Endothelial cell of umbilical vein (primary cell): Measurements from ENCODE around the gene ATP2B2. TPM values are rescaled to one million over a fixed set of nuclear protein-coding genes. Genes with fewer than 3 reads are reported as not detected.

Experiments
- BruUV-seq: library from RNA; stranded (reverse); fragments of 400-500 nt; replicated peaks from 2 replicates; lab custom pipeline; 2021; lab: Mats Ljungman, UMichigan
- CTCF ChIA-PET: fragments of 300-600, 350-600 bp; sonication (Branson Sonifier 250); formaldehyde crosslinking; loops from one replicate; lab custom pipeline; 2021; ENCODE audit warnings: antibody characterized with exemption, inconsistent platforms; lab: Charles Lee
- POLR2A ChIA-PET: fragments of 300-600, 350-600 bp; sonication (Branson Sonifier 250); formaldehyde crosslinking; loops from one replicate; lab custom pipeline; 2021; ENCODE audit warnings: antibody characterized with exemption, inconsistent platforms; lab: Charles Lee
- DNase-seq: peaks from one replicate; pipeline ENCODE4 v3.0.0-alpha.2; 2011; ENCODE audit warnings: low read depth, low spot score
- FAIRE-seq: peaks from 2 replicates; lab custom pipeline; 2011; peaks lifted over from hg19 to GRCh38; lab: Jason Lieb, UNC
- H2AFZ ChIP-seq: 2 replicates; pipeline ENCODE4 v1.6.0; 2012; ENCODE audit warnings: low read depth, low read length, control low read depth, inconsistent platforms
- H3K27ac ChIP-seq: 2 replicates; pipeline ENCODE4 v1.5.1; 2011; ENCODE audit warnings: low read depth, mild to moderate bottlenecking, control low read depth, low read length, moderate library complexity; ENCODE audit not compliant: insufficient read depth
- H3K27me3 ChIP-seq, 2 experiments: 2 replicates each; pipeline versions ENCODE4 v1.6.0 to v1.6.1; 2011; ENCODE audit warnings: low read length in 2 of 2, mixed read lengths in 1 of 2; ENCODE audit not compliant: control insufficient read depth in 2 of 2, insufficient read depth in 2 of 2
- H3K36me3 ChIP-seq, 2 experiments: 2 replicates in 1 of 2; 3 replicates in 1 of 2; pipeline ENCODE4 v1.5.1; 2011; ENCODE audit warnings: low read length in 2 of 2, mild to moderate bottlenecking in 1 of 2, moderate library complexity in 1 of 2; ENCODE audit not compliant: control insufficient read depth in 2 of 2, insufficient read depth in 2 of 2; ENCODE audit errors: extremely low read depth in 1 of 2
- H3K4me1 ChIP-seq: 3 replicates; pipeline ENCODE4 v1.5.1; 2011; ENCODE audit warnings: mild to moderate bottlenecking, low read length; ENCODE audit not compliant: control insufficient read depth, insufficient read depth; ENCODE audit errors: extremely low read depth
- H3K4me2 ChIP-seq: 2 replicates; pipeline ENCODE4 v1.6.1; 2011; ENCODE audit warnings: low read length, control low read depth, mixed read lengths; ENCODE audit not compliant: insufficient read depth
- H3K4me3 ChIP-seq, 3 experiments: fragments of 200-600 bp in 1 of 3; sonication (generic), shearing (Covaris generic) in 1 of 3; replicated peaks in 1 of 3; 2 replicates each; pipeline ENCODE4 v1.5.1; 2011 to 2016; ENCODE audit warnings: control low read depth in 3 of 3, low read length in 3 of 3, mild to moderate bottlenecking in 2 of 3, inconsistent platforms in 1 of 3, low read depth in 1 of 3, moderate library complexity in 1 of 3; ENCODE audit not compliant: insufficient read depth in 1 of 3
- H3K79me2 ChIP-seq: 2 replicates; pipeline ENCODE4 v1.6.0; 2012; ENCODE audit warnings: low read length, inconsistent platforms; ENCODE audit not compliant: control insufficient read depth, insufficient read depth
- H3K9ac ChIP-seq: replicated peaks from 2 replicates; pipeline ENCODE3; 2011; ENCODE audit warnings: low read length, control low read depth; ENCODE audit not compliant: insufficient read depth; ENCODE audit errors: extremely low read depth
- H3K9me1 ChIP-seq: replicated peaks from 3 replicates; pipeline ENCODE4 v1.6.0; 2011; ENCODE audit warnings: mild to moderate bottlenecking, low read length; ENCODE audit not compliant: control insufficient read depth, insufficient read depth; ENCODE audit errors: extremely low read depth
- H3K9me3 ChIP-seq: replicated peaks from 2 replicates; pipeline ENCODE4 v1.5.1; 2012; ENCODE audit warnings: low read length, inconsistent platforms; ENCODE audit not compliant: control insufficient read depth, insufficient read depth
- H4K20me1 ChIP-seq: replicated peaks from 2 replicates; pipeline ENCODE3; 2011; ENCODE audit warnings: mild to moderate bottlenecking, low read length; ENCODE audit not compliant: control insufficient read depth, insufficient read depth; ENCODE audit errors: extremely low read depth
- EZH2 ChIP-seq: IDR thresholded peaks from 2 replicates; pipeline ENCODE4 v1.6.1; 2012; ENCODE audit warnings: borderline replicate concordance, low read depth, mild to moderate bottlenecking, moderate library complexity, low read length, inconsistent platforms; ENCODE audit not compliant: severe bottlenecking
- FOS ChIP-seq: IDR thresholded peaks from 2 replicates; pipeline ENCODE4 v1.6.1; 2011; ENCODE audit warnings: mild to moderate bottlenecking, low read length, moderate library complexity, borderline replicate concordance; ENCODE audit not compliant: insufficient read depth
- GATA2 ChIP-seq: IDR thresholded peaks from 2 replicates; pipeline ENCODE4 v1.7.0; 2011; ENCODE audit warnings: low read depth, mild to moderate bottlenecking, moderate library complexity, mixed read lengths, low read length; ENCODE audit not compliant: insufficient read length, insufficient read depth
- JUN ChIP-seq: IDR thresholded peaks from 2 replicates; pipeline ENCODE4 v1.6.1; 2011; ENCODE audit warnings: borderline replicate concordance, low read depth; ENCODE audit not compliant: insufficient read length, insufficient read depth
- MYC ChIP-seq: IDR thresholded peaks from one replicate; pipeline ENCODE4 v1.6.1; 2011; ENCODE audit warnings: mild to moderate bottlenecking, low read depth, low read length
- POLR2A ChIP-seq: IDR thresholded peaks from 2 replicates; pipeline ENCODE4 v1.6.1; 2012; ENCODE audit warnings: low read depth, mild to moderate bottlenecking, control low read depth, low read length
- POLR2AphosphoS5 ChIP-seq: IDR thresholded peaks from 2 replicates; pipeline ENCODE4 v1.6.1; 2012; ENCODE audit warnings: low read depth, mild to moderate bottlenecking, control low read depth, low read length, moderate library complexity; ENCODE audit not compliant: insufficient read depth
- dilution Hi-C: fragments of 300-500 bp; cut with MboI; formaldehyde crosslinking; loops from one replicate; pipeline ENCODE4 v1.15.0; 2019; ENCODE audit warnings: low sequenced_read_pairs; ENCODE audit not compliant: extremely low pct_ligation_motif_present
- intact Hi-C: fragments of 100-400 bp; cut with micrococcal nuclease; formaldehyde crosslinking; loops from one replicate; pipeline ENCODE4 v1.10.0; 2022
- polyA plus RNA-seq, 4 experiments: library from polyadenylated mRNA; depleted of rRNA in 3 of 4; stranded (reverse) in 3 of 4; unstranded in 1 of 4; fragments of >200 nt; gene quantifications; 2 replicates each; pipeline versions ENCODE4 v1.2.1 to v1.2.3, GENCODE V29; 2011 to 2012; ENCODE audit warnings: missing spikeins in 1 of 4
- total RNA-seq: library from RNA; stranded (reverse); gene quantifications from 2 replicates; pipeline ENCODE4 v1.2.3, GENCODE V29; 2021
- TF ChIP-seq, protein P1 (sequence below): IDR thresholded peaks from 2 replicates; pipeline ENCODE4 v1.6.1; 2011; ENCODE audit not compliant: insufficient read depth, insufficient read length
- TF ChIP-seq, protein P2 (sequence below), 2 donors: IDR thresholded peaks; 1 replicate in 1 of 2; 2 replicates in 1 of 2; pipeline ENCODE4 v1.5.1; 2011; ENCODE audit warnings: low read length in 2 of 2, mild to moderate bottlenecking in 2 of 2, moderate library complexity in 2 of 2, control low read depth in 1 of 2, inconsistent platforms in 1 of 2, low read depth in 1 of 2; ENCODE audit not compliant: insufficient read depth in 1 of 2; ENCODE audit errors: extremely low read depth in 1 of 2

The ATP2B2 gene
- total and polyA plus RNA-seq, 2 donors (not counting 3 experiments of a cell fraction or from before 2014, with no cell fraction given), result not detected

DNA sequence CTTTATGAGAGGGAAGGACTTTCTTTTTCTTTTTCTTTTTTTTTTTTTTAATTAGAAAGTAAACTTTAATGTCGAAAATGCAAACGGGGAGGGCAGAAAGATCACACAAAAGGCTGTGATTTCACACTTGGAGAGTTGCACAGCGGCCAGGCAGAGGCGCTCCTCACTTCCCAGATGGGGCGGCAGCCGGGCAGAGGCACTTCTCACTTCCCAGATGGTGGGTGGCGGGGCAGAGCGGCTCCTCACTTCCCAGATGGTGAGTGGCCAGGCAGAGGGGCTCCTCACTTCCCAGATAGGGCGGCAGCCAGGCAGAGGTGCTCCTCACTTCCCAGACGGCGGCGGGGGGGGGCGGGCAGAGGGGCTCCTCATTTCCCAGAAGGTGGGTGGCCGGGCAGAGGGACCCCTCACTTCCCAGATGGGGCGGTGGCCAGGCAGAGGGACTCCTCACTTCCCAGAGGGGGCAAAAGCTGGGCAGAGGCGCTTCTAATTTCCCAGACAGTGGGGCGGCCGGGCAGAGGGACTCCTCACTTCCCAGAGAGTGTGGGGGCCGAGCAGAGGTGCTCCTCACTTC lies 88.6 kb downstream of the ATP2B2 start:
- dilution Hi-C loops, result no loop called here
- intact Hi-C loops, result no loop called here
- no peak for FAIRE-seq

More for the DNA sequence above, 88.6 kb downstream of the ATP2B2 start:
- H3K4me2 ChIP-seq, result no peak overlapping the region
- TF ChIP-seq, protein P1, sequence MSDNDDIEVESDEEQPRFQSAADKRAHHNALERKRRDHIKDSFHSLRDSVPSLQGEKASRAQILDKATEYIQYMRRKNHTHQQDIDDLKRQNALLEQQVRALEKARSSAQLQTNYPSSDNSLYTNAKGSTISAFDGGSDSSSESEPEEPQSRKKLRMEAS, result no peak
- TF ChIP-seq, protein P2, sequence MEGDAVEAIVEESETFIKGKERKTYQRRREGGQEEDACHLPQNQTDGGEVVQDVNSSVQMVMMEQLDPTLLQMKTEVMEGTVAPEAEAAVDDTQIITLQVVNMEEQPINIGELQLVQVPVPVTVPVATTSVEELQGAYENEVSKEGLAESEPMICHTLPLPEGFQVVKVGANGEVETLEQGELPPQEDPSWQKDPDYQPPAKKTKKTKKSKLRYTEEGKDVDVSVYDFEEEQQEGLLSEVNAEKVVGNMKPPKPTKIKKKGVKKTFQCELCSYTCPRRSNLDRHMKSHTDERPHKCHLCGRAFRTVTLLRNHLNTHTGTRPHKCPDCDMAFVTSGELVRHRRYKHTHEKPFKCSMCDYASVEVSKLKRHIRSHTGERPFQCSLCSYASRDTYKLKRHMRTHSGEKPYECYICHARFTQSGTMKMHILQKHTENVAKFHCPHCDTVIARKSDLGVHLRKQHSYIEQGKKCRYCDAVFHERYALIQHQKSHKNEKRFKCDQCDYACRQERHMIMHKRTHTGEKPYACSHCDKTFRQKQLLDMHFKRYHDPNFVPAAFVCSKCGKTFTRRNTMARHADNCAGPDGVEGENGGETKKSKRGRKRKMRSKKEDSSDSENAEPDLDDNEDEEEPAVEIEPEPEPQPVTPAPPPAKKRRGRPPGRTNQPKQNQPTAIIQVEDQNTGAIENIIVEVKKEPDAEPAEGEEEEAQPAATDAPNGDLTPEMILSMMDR (IDR thresholded peaks at IDR 0.05; ENCODE audit: extremely low read depth in 1 of 2, insufficient read depth in 1 of 2, low read depth in 1 of 2, low read length in 2 of 2), result no peak
- TF ChIP-seq POLR2A (no peak), FOS (no peak), JUN (no peak), GATA2 (no peak), MYC (no peak), POLR2AphosphoS5 (no peak), EZH2 (no peak)
- H3K36me3 ChIP-seq, result no peaks in the 10 kb centered on the region
- H3K4me3 ChIP-seq, result no peak overlapping the region
- H3K79me2 ChIP-seq, result no peaks in the 10 kb centered on the region
- no peak overlapping the region for H3K27ac ChIP-seq
- ChIA-PET POLR2A (no interaction called here), CTCF (interaction anchor here (2.1 kb wide), 1 partner anchor 322 kb away, joined by 32 read pairs; no protein-coding TSS in a partner anchor)
- no peak for DNase-seq
- no peaks in the 10 kb centered on the region for H3K4me1 ChIP-seq
- H3K9ac ChIP-seq, result no peak overlapping the region
- no peaks in the 10 kb centered on the region for H4K20me1 ChIP-seq
- H2AFZ ChIP-seq, result no peak overlapping the region
- no TSS peak for BruUV-seq
- H3K9me1 ChIP-seq, result no peaks in the 10 kb centered on the region
- no peaks in the 10 kb centered on the region for H3K27me3 ChIP-seq
- H3K9me3 ChIP-seq, result no peaks in the 10 kb centered on the region
